GM23248 (cell line): ENCODE measurements around the gene SLC44A2. TPM values are rescaled to one million over a fixed set of nuclear protein-coding genes. Genes with fewer than 3 reads are reported as not detected.

Experiments
- DNase-seq: peaks from one replicate; pipeline ENCODE4 v3.0.0-alpha.2; 2015
- H2AFZ ChIP-seq: fragments of 200-600 bp; sonication (generic); 2 replicates; pipeline ENCODE4 v1.6.1; 2016; ENCODE audit warnings: antibody characterized with exemption
- H3F3A ChIP-seq: fragments of 200-600 bp; sonication (generic); 2 replicates; pipeline ENCODE4 v1.6.1; 2016; ENCODE audit warnings: mild to moderate bottlenecking, antibody characterized with exemption, mixed run types; ENCODE audit not compliant: insufficient read depth
- H3K27ac ChIP-seq: fragments of 200-600 bp; sonication (generic); 2 replicates; pipeline ENCODE4 v1.5.1; 2016; ENCODE audit warnings: mild to moderate bottlenecking
- H3K27me3 ChIP-seq: fragments of 200-600 bp; sonication (generic); replicated peaks from 2 replicates; pipeline ENCODE4 v1.6.1; 2016; ENCODE audit warnings: mild to moderate bottlenecking; ENCODE audit not compliant: insufficient read depth
- H3K36me3 ChIP-seq: fragments of 200-600 bp; sonication (generic); 2 replicates; pipeline ENCODE4 v1.6.1; 2016; ENCODE audit warnings: low read depth, mild to moderate bottlenecking
- H3K4me1 ChIP-seq: fragments of 200-600 bp; sonication (generic); 2 replicates; pipeline ENCODE4 v1.6.1; 2016; ENCODE audit warnings: mild to moderate bottlenecking; ENCODE audit not compliant: insufficient read depth
- H3K4me2 ChIP-seq: fragments of 200-600 bp; sonication (generic); one replicate; pipeline ENCODE4 v1.6.1; 2016; ENCODE audit warnings: mild to moderate bottlenecking; ENCODE audit not compliant: unreplicated experiment
- H3K4me3 ChIP-seq: fragments of 200-600 bp; sonication (generic); 2 replicates; pipeline ENCODE4 v1.5.1; 2016; ENCODE audit warnings: mild to moderate bottlenecking
- H3K79me2 ChIP-seq: fragments of 200-600 bp; sonication (generic); 2 replicates; pipeline ENCODE4 v1.6.1; 2016; ENCODE audit warnings: mild to moderate bottlenecking; ENCODE audit not compliant: insufficient read depth
- H3K9ac ChIP-seq: fragments of 200-600 bp; sonication (generic); 2 replicates; pipeline ENCODE4 v1.6.1; 2016; ENCODE audit warnings: mild to moderate bottlenecking
- H3K9me2 ChIP-seq: fragments of 200-600 bp; sonication (generic); 2 replicates; pipeline ENCODE4 v1.6.1; 2016; ENCODE audit warnings: mixed run types, mild to moderate bottlenecking, moderate library complexity; ENCODE audit not compliant: insufficient read depth
- H3K9me3 ChIP-seq: fragments of 200-600 bp; sonication (generic); one replicate; pipeline ENCODE4 v1.6.1; 2017; ENCODE audit warnings: low read depth
- H4K20me1 ChIP-seq: fragments of 200-600 bp; sonication (generic); 2 replicates; pipeline ENCODE4 v1.6.0; 2016; ENCODE audit not compliant: insufficient read depth
- EZH2 ChIP-seq: fragments of 200-600 bp; sonication (generic); IDR thresholded peaks from 2 replicates; pipeline ENCODE4 v1.6.1; 2018; ENCODE audit warnings: antibody characterized with exemption, mild to moderate bottlenecking; ENCODE audit not compliant: insufficient read depth, poor library complexity, severe bottlenecking
- EZH2phosphoT487 ChIP-seq: fragments of 200-600 bp; sonication (generic); IDR thresholded peaks from 2 replicates; pipeline ENCODE4 v1.6.1; 2018; ENCODE audit warnings: antibody characterized with exemption, moderate library complexity, mild to moderate bottlenecking, low read depth; ENCODE audit not compliant: insufficient read depth
- WGBS, 2 experiments: methylation state at CpG; one replicate each; pipeline ENCODE4 v1.1.6; 2015 to 2017; ENCODE audit warnings: low lambda C conversion rate in 2 of 2, low coverage in 1 of 2; ENCODE audit errors: missing lambda C conversion rate in 2 of 2; 5-methylcytosine and 5-hydroxymethylcytosine counted together
- in situ Hi-C: fragments of 300-500 bp; cut with MboI; formaldehyde crosslinking; loops from 2 replicates; pipeline ENCODE4 v1.15.0; 2020
- polyA plus RNA-seq: library from polyadenylated mRNA; unstranded; fragments of >200 nt; fragmentation: Nextera tagmentation; extraction: Ambion mirVana; gene quantifications from 2 replicates; pipeline ENCODE4 v1.2.1, GENCODE V29; 2016
- total RNA-seq: library from RNA; depleted of rRNA; stranded (reverse); fragments of >200 nt; shearing (Covaris generic); gene quantifications from 2 replicates; pipeline ENCODE4 v1.2.3, GENCODE V29; 2014

SLC44A2 gene
- total and polyA plus RNA-seq, 2 experiments from 2014 or later = 17.4 to 44.5 TPM

DNA sequence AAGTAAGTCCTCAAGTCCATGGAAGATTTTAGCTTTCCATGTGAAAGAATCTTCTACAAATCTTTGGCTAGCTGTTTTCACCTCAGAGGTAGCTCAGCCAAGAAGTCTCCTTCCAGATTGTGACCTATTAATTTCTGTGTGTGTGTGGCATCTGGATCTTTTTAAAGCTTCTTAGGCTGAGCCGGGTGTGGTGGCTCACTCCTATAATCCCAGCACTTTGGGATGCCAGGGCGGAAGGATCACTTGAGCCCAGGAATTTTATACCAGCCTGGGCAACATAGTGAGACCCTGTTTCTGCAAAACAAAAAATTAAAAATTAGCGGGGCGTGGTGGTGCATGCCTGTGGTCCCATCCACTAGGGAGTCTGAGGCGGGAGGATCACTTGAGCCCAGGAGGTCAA lies 13.4 kb upstream of the SLC44A2 start:
- peaks cover 8% of the 10 kb centered on the region for H3K4me1 ChIP-seq
- no peak for DNase-seq
- no peak overlapping the region for H3K27ac ChIP-seq
- H3F3A ChIP-seq = no peaks in the 10 kb centered on the region
- no peak for TF ChIP-seq EZH2phosphoT487
- no peak for TF ChIP-seq EZH2
- H3K9ac ChIP-seq = no peak overlapping the region
- H3K9me2 ChIP-seq = no peaks in the 10 kb centered on the region
- no peak overlapping the region for H3K4me3 ChIP-seq
- no peaks in the 10 kb centered on the region for H3K79me2 ChIP-seq
- H3K9me3 ChIP-seq = no peaks in the 10 kb centered on the region
- H4K20me1 ChIP-seq = no peaks in the 10 kb centered on the region
- no peak overlapping the region for H3K4me2 ChIP-seq
- no peaks in the 10 kb centered on the region for H3K36me3 ChIP-seq
- no peaks in the 10 kb centered on the region for H3K27me3 ChIP-seq
- H2AFZ ChIP-seq = no peak overlapping the region
- in situ Hi-C loops = no loop called here
- 76% methylated on average over 5 of the region's 5 CpGs for WGBS, 2 experiments

DNA sequence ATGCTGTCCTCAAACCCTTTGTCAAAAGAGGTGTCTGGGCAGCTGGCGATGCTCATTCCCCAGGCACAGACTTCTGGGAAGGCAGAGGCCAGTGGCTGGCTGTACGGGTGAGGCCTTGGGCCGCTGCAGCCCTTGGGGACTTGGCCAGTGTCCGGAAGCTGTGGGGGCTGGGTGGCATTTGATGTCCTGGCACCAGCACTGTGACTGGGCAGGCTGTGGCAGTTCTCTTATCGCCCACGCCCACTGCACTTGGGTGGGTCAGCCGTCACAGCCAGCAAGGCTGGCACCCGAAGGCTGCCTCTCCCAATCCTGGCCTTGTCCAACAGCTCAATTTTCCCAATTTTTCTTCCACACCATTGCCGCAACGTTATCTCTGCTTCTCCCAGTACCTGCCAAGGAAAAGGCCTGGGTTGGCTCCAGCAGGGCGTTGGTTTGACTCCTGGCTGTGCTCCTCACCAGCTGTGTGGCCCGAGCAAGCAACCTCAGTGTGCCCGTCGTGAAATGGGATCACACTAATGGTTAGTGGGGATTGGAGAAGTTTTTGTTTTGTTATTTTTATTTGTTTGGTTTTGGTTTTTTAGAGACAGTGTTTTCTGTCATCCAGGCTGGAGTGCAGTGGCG lies 12.7 kb upstream of the SLC44A2 start:
- Histone ChIP-seq H4K20me1 (no peaks in the 10 kb centered on the region), H3K4me2 (no peak overlapping the region), H3K27me3 (no peaks in the 10 kb centered on the region), H3K9ac (no peak overlapping the region), H3K9me3 (no peaks in the 10 kb centered on the region), H3F3A (peaks cover 2% of the 10 kb centered on the region; the same call in 1 of the 2 replicates), H3K27ac (no peak overlapping the region), H3K36me3 (no peaks in the 10 kb centered on the region), H3K4me1 (peaks cover 11% of the 10 kb centered on the region), H3K9me2 (no peaks in the 10 kb centered on the region), H3K4me3 (no peak overlapping the region), H2AFZ (peak overlapping the region; percentile 59; the same call in 1 of the 2 replicates), H3K79me2 (no peaks in the 10 kb centered on the region)
- DNase-seq = peak; percentile 35
- TF ChIP-seq EZH2phosphoT487 (no peak), EZH2 (no peak)
- 34 to 37% methylated on average over 15 of the region's 15 CpGs for WGBS, 2 experiments
- in situ Hi-C loops = no loop called here

DNA sequence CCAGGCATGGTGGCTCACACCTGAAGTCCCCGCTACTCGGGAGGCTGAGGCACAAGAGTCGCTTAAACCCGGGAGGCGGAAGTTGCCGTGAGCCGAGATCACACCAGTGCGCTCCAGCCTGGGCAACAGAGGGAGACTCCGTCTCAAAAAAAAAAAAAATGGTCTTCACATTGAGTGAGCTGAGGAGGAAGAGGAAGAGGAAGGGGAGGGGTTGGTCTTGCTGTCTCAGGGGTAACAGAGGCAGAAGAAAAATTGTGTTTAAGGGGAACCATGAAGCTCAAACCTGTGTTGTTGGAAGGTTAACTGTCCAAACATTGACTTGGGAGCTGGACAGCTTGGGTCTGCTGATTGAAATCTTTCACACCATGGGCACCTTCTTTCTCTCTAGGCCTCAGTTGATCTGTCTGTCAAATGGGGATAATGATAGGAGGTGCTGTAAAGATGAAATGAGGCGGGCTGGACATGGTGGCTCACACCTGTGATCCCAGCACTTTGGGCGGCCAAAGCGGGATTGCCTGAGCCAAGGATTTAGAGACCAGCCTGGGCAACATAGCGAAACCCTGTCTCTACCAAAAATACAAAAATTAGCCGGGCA lies 9.8 kb upstream of the SLC44A2 start:
- Histone ChIP-seq H3K4me3 (no peak overlapping the region), H3K9me2 (no peaks in the 10 kb centered on the region), H4K20me1 (no peaks in the 10 kb centered on the region), H3K4me2 (no peak overlapping the region), H3K9ac (no peak overlapping the region), H3K27ac (no peak overlapping the region), H2AFZ (no peak overlapping the region), H3F3A (peaks cover 4% of the 10 kb centered on the region; the same call in 1 of the 2 replicates), H3K36me3 (no peaks in the 10 kb centered on the region), H3K9me3 (no peaks in the 10 kb centered on the region), H3K27me3 (no peaks in the 10 kb centered on the region), H3K4me1 (peaks cover 16% of the 10 kb centered on the region), H3K79me2 (no peaks in the 10 kb centered on the region)
- TF ChIP-seq EZH2phosphoT487 = no peak
- TF ChIP-seq EZH2 = no peak
- in situ Hi-C loops = no loop called here
- DNase-seq = no peak
- WGBS, 2 experiments = 97 to 98% methylated on average over 14 of the region's 14 CpGs

DNA sequence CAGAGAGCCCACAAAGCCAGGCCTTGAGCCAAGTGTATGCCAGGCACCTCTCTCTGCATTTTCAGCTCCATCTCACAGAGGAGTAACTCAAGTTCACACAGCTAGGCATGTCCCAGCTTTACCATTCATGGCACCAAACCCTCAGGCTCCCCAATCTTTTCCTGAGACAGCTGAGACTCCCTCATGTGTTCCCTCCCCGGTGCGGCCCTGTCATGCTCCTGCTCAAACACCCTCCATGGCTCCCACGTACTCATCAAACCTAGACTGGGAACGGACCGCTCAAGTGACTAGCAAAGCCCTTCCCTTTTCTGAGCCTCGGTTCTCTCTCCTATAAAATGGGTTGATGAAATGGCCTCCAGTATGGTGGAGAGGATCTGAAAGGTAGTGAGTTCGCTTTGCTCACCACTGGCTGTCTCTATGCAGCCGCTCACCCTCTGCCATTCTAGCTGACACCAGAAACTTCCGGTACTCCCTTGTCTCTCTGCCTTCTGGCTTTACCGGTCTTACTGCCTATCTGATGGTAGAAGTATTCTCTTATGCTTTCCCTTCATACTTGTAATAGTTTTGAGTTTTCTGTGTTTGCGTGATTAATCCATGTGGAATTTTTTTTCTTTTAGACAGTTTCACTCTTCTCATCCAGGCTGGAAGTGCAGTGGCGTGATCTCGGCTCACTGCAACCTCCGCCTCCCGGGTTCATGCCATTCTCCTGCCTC lies 7.8 kb upstream of the SLC44A2 start:
- TF ChIP-seq EZH2phosphoT487 (no peak), EZH2 (no peak)
- Histone ChIP-seq H3F3A (peaks cover 4% of the 10 kb centered on the region; the same call in 1 of the 2 replicates), H3K4me3 (no peak overlapping the region), H3K9ac (no peak overlapping the region), H3K79me2 (no peaks in the 10 kb centered on the region), H3K4me1 (peaks cover 13% of the 10 kb centered on the region), H3K27ac (0 out of 2 replicates have a peak overlapping the region, but pooled peaks have one; percentile 34), H3K9me2 (no peaks in the 10 kb centered on the region), H3K4me2 (no peak overlapping the region), H3K9me3 (no peaks in the 10 kb centered on the region), H3K36me3 (no peaks in the 10 kb centered on the region), H3K27me3 (no peaks in the 10 kb centered on the region), H4K20me1 (no peaks in the 10 kb centered on the region), H2AFZ (no peak overlapping the region; the same call in 1 of the 2 replicates)
- in situ Hi-C loops = no loop called here
- WGBS, 2 experiments = 89 to 91% methylated on average over 15 of the region's 15 CpGs
- DNase-seq = peak; percentile 54
